Ectodermal cell (in vitro differentiated cells): ENCODE data around the gene PIP5K1B.

ENCODE experiments used
- H3K27ac ChIP-seq: 2 replicates; pipeline ENCODE4 v1.7.0; 2013; ENCODE audit warnings: mild to moderate bottlenecking, low read depth, low read length; ENCODE audit not compliant: insufficient read depth, poor library complexity, severe bottlenecking
- H3K27me3 ChIP-seq: 2 replicates; pipeline ENCODE4 v1.7.0; 2013; ENCODE audit warnings: mild to moderate bottlenecking, low read length; ENCODE audit not compliant: insufficient read depth, control insufficient read depth, poor library complexity, severe bottlenecking
- H3K36me3 ChIP-seq: one replicate; pipeline ENCODE4 v1.7.0; 2013; ENCODE audit warnings: low read length; ENCODE audit not compliant: control insufficient read depth, insufficient read depth
- H3K4me1 ChIP-seq: one replicate; pipeline ENCODE4 v1.7.0; 2013; ENCODE audit warnings: low read length; ENCODE audit not compliant: control insufficient read depth, insufficient read depth
- H3K4me3 ChIP-seq: 2 replicates; pipeline ENCODE4 v1.7.0; 2013; ENCODE audit warnings: low read depth, low read length, control low read depth; ENCODE audit not compliant: insufficient read depth
- H3K9me3 ChIP-seq: 2 replicates; pipeline ENCODE4 v1.7.0; 2013; ENCODE audit warnings: mild to moderate bottlenecking, low read length, moderate library complexity; ENCODE audit not compliant: control insufficient read depth
- WGBS, 2 experiments: methylation state at CpG; one replicate each; pipeline ENCODE4 v1.1.7; 2013; ENCODE audit warnings: missing lambda C conversion rate in 2 of 2; 5-methylcytosine and 5-hydroxymethylcytosine counted together

The PIP5K1B gene

GRCh38 chr9:69054989-69055388 lies 349.9 kb downstream of the PIP5K1B start:
- H3K4me3 ChIP-seq = no peak overlapping the region
- H3K27me3 ChIP-seq = no peaks in the 10 kb centered on the region
- H3K36me3 ChIP-seq = peaks cover 10% of the 10 kb centered on the region
- H3K9me3 ChIP-seq = no peaks in the 10 kb centered on the region
- H3K27ac ChIP-seq = peak overlapping the region; percentile 16
- no peaks in the 10 kb centered on the region for H3K4me1 ChIP-seq
- 95 to 100% methylated on average over 1 of the region's 1 CpG for WGBS, 2 experiments

DNA sequence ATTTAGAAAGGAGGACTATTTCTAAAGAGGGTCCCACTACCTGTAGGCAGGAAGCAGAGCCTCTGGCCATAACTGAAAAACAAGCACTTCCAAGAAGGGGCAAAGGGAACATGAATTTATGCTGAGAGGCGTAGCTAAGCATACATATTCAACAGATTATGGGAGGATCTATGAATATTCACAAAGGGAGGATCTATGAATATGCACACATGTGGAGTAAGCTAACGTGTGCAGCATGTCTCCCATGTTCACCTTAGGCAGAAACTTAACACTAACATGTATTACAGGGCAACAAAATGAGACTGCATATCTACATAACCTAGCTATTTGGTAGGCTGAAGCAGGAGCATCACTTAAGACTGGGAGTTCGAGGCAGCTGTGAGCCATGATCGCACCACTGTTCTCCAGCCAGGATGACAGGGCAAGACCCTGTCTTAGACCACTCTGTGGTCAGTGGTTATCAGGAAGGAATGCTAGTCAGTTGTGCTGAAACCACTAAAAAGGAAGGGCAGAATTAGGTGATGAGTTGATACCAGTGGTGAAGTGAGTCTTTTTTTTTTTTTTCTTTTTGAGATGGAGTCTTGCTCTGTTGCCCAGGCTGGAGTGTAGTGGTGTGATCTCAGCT lies 351.3 kb downstream of the PIP5K1B start:
- WGBS, 2 experiments = 96 to 97% methylated on average over 4 of the region's 4 CpGs
- Histone ChIP-seq H3K36me3 (peaks cover 10% of the 10 kb centered on the region), H3K4me3 (no peak overlapping the region)

DNA sequence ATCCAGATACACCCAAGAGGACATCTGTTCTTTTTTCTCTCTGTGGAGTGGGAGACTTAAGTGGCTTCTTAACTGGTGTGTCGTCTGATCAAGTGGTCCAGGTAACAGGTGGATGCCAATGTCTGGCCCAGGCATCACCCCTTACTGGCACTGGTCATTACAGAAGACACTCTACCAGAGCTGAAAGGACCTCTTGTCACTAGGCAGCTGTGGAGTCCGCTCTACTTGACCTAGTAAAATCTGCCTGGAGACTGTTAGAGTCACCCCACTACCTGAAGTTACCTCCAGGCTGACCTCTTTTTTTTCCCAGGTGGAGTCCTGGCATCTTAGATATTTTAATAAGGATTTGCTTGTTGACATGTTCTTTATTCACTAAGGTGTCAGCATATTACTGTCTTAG lies 353.1 kb downstream of the PIP5K1B start:
- no peak overlapping the region for H3K4me3 ChIP-seq
- peaks cover 10% of the 10 kb centered on the region for H3K36me3 ChIP-seq
- no peaks in the 10 kb centered on the region for H3K27me3 ChIP-seq
- no peak overlapping the region for H3K27ac ChIP-seq
- no peaks in the 10 kb centered on the region for H3K4me1 ChIP-seq
- 92 to 95% methylated on average over 2 of the region's 2 CpGs for WGBS, 2 experiments
- H3K9me3 ChIP-seq = no peaks in the 10 kb centered on the region

More for the DNA sequence above, 351.3 kb downstream of the PIP5K1B start:
- Histone ChIP-seq H3K27ac (no peak overlapping the region), H3K27me3 (no peaks in the 10 kb centered on the region), H3K9me3 (no peaks in the 10 kb centered on the region), H3K4me1 (no peaks in the 10 kb centered on the region)
